ENCODE measurements around the gene RAB12.

Gene RAB12

GRCh38 chr18:8686611-8687010, 77.4 kb downstream of the RAB12 start:
- DNase-seq = no peak

GRCh38 chr18:8688216-8688800, 79.1 kb downstream of the RAB12 start:
- DNase-seq = no peak

GRCh38 chr18:8688816-8689215, 79.6 kb downstream of the RAB12 start:
- no peak for DNase-seq

All from activated CD4-positive, CD25-positive, alpha-beta regulatory T cell treated with anti-CD3 and anti-CD28 coated beads, Interleukin-2, amount 50 U/mL, for 72 hours (primary cell).